Transverse colon (tissue), 3 donors: Measurements from ENCODE around the gene CACNG5.

Experiments used
- EP300 ChIP-seq: sonication (generic); formaldehyde crosslinking; IDR thresholded peaks from one replicate; pipeline ENCODE4 v1.6.1; 2017; ENCODE audit warnings: antibody characterized with exemption, low read depth
- TF ChIP-seq, protein P1 (sequence below), 5 experiments: fragments of 200-600 bp in 3 of 5; fragments of 450-650 bp in 2 of 5; sonication (generic) in 3 of 5; IDR thresholded peaks; 1 replicate in 2 of 5; 2 replicates in 3 of 5; pipeline ENCODE4 v1.5.1; 2016 to 2017; ENCODE audit warnings: antibody characterized with exemption in 5 of 5, inconsistent platforms in 3 of 5, mild to moderate bottlenecking in 2 of 5, moderate library complexity in 1 of 5

DNA sequence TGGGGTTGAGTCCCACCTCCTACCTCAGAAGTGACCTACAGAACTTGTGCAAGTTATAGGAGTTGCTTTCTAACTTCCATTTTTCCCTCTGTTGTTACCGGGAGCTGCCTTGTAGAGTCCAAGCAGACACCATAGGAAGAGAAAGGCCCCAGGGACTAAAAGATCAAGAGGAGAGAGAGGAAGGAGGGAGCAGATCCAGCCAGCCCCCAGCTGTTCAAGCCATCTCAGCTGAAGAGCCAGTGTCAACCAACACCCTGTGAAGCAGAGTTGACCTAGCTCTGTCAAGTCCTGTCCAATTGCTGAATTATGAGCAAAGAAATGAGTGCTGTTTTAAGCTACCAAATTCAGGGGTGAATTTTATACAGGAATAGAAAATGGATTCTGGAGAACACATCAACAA is 94.7 kb downstream of the CACNG5 start:
- TF ChIP-seq, protein P1, sequence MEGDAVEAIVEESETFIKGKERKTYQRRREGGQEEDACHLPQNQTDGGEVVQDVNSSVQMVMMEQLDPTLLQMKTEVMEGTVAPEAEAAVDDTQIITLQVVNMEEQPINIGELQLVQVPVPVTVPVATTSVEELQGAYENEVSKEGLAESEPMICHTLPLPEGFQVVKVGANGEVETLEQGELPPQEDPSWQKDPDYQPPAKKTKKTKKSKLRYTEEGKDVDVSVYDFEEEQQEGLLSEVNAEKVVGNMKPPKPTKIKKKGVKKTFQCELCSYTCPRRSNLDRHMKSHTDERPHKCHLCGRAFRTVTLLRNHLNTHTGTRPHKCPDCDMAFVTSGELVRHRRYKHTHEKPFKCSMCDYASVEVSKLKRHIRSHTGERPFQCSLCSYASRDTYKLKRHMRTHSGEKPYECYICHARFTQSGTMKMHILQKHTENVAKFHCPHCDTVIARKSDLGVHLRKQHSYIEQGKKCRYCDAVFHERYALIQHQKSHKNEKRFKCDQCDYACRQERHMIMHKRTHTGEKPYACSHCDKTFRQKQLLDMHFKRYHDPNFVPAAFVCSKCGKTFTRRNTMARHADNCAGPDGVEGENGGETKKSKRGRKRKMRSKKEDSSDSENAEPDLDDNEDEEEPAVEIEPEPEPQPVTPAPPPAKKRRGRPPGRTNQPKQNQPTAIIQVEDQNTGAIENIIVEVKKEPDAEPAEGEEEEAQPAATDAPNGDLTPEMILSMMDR (IDR thresholded peaks at IDR 0.05) = no peak
- no peak for TF ChIP-seq EP300
